ENCODE results near the gene KRT4.
"Not testable (repeated sequence)": the region's sequence is repeated elsewhere in the genome, so short reads cannot be mapped to it uniquely, and the experiment has no call there.

KRT4 gene

GRCh38 chr12:52807544-52808470 lies 6.1 kb downstream of the KRT4 start:
- no peak for DNase-seq (ENCODE audit: low read depth in 3 of 3)

GRCh38 chr12:52806821-52807543 lies 6.9 kb downstream of the KRT4 start:
- no peak for DNase-seq (ENCODE audit: low read depth in 3 of 3)

- no peak for DNase-seq (ENCODE audit: low read depth in 3 of 3)
These were observed 7.6 kb downstream of the KRT4 start for GRCh38 chr12:52806169-52806811.

- DNase-seq (ENCODE audit: low read depth in 3 of 3), result no peak
These were observed 8.2 kb downstream of the KRT4 start for GRCh38 chr12:52805739-52806138.

GRCh38 chr12:52805000-52805399 lies 8.9 kb downstream of the KRT4 start:
- DNase-seq (ENCODE audit: low read depth in 3 of 3), result no peak

GRCh38 chr12:52802442-52802841 lies 11.5 kb downstream of the KRT4 start:
- no peak for DNase-seq (ENCODE audit: low read depth in 3 of 3)

GRCh38 chr12:52801773-52802172 lies 12.1 kb downstream of the KRT4 start:
- DNase-seq (ENCODE audit: low read depth in 3 of 3), result no peak

- DNase-seq (ENCODE audit: low read depth in 3 of 3), result no peak
These were observed 13.5 kb downstream of the KRT4 start for GRCh38 chr12:52800259-52800917.

GRCh38 chr12:52799505-52800211 lies 14.3 kb downstream of the KRT4 start:
- DNase-seq (ENCODE audit: low read depth in 3 of 3), result no peak

- no peak for DNase-seq (ENCODE audit: low read depth in 3 of 3)
These were observed 15.0 kb downstream of the KRT4 start for GRCh38 chr12:52798671-52799504.

GRCh38 chr12:52798003-52798670 lies 15.8 kb downstream of the KRT4 start:
- no peak for DNase-seq (ENCODE audit: low read depth in 3 of 3)

- DNase-seq (ENCODE audit: low read depth in 3 of 3), result no peak
These were observed 16.4 kb downstream of the KRT4 start for GRCh38 chr12:52797529-52797894.

GRCh38 chr12:52796839-52797528 lies 16.9 kb downstream of the KRT4 start:
- DNase-seq (ENCODE audit: low read depth in 3 of 3), result no peak

- no peak for DNase-seq (ENCODE audit: low read depth in 3 of 3)
These were observed 17.5 kb downstream of the KRT4 start for GRCh38 chr12:52796429-52796794.

- DNase-seq (ENCODE audit: low read depth in 3 of 3), result no peak
These were observed 18.1 kb downstream of the KRT4 start, which contains the start of gene KRT3 for GRCh38 chr12:52795694-52796428. KRT3 (minus strand) TSS chr12:52796117; CDS start chr12:52796042, 75 bp downstream.

GRCh38 chr12:52795332-52795674 lies 18.6 kb downstream of the KRT4 start:
- DNase-seq (ENCODE audit: low read depth in 3 of 3), result not testable (repeated sequence)

GRCh38 chr12:52794479-52795331 lies 19.2 kb downstream of the KRT4 start:
- no peak for DNase-seq (ENCODE audit: low read depth in 3 of 3)
